Panc1 (cell line): ENCODE results near the gene IDUA. TPM values are rescaled to one million over a fixed set of nuclear protein-coding genes. Genes with fewer than 3 reads are reported as not detected.
A peak's percentile ranks its signal among the peaks of the same experiment; 100 is the strongest.

ENCODE experiments used
- ATAC-seq: fragments of 200-7000 bp; cut with Tn5 transposase; 2 replicates; pipeline ENCODE4 v1.9.1; 2020; ENCODE audit warnings: mild to moderate bottlenecking, moderate library complexity
- BruUV-seq: library from RNA; stranded (reverse); fragments of 400-500 nt; replicated peaks from 2 replicates; lab custom pipeline; 2021; lab: Mats Ljungman, UMichigan
- CTCF ChIA-PET: fragments of 300-600 bp; sonication (Branson Sonifier 250); formaldehyde crosslinking; loops from one replicate; lab custom pipeline; 2022; ENCODE audit warnings: antibody characterized with exemption; lab: Charles Lee
- POLR2A ChIA-PET: fragments of 300-600 bp; sonication (Branson Sonifier 250); formaldehyde crosslinking; loops from one replicate; lab custom pipeline; 2022; ENCODE audit warnings: antibody characterized with exemption; lab: Charles Lee
- DNase-seq: peaks from one replicate; pipeline ENCODE4 v3.0.0-alpha.2; 2010; ENCODE audit warnings: low read depth, low spot score
- H3K27ac ChIP-seq: 2 replicates; pipeline ENCODE4 v1.5.1; 2011; ENCODE audit warnings: mild to moderate bottlenecking, low read length, inconsistent platforms
- H3K27me3 ChIP-seq: fragments of 200-500 bp; sonication (Bioruptor generic); 2 replicates; pipeline ENCODE4 v1.6.0; 2014; ENCODE audit warnings: low read length, inconsistent platforms; ENCODE audit not compliant: control insufficient read depth, insufficient read depth
- H3K36me3 ChIP-seq: fragments of 200-500 bp; sonication (Bioruptor generic); 2 replicates; pipeline ENCODE4 v1.5.1; 2014; ENCODE audit warnings: inconsistent platforms, mild to moderate bottlenecking, low read length, moderate library complexity; ENCODE audit not compliant: control insufficient read depth, insufficient read depth
- H3K4me1 ChIP-seq: 2 replicates; pipeline ENCODE4 v1.5.1; 2011; ENCODE audit warnings: inconsistent platforms, mild to moderate bottlenecking, low read length, moderate library complexity; ENCODE audit not compliant: control insufficient read depth, insufficient read depth
- H3K4me3 ChIP-seq, 2 experiments: 2 replicates each; pipeline ENCODE4 v1.5.1; 2011 to 2012; ENCODE audit warnings: low read depth in 2 of 2, low read length in 2 of 2, mild to moderate bottlenecking in 2 of 2, inconsistent platforms in 1 of 2, moderate library complexity in 1 of 2
- H3K9me3 ChIP-seq: fragments of 200-500 bp; sonication (Bioruptor generic); 2 replicates; pipeline ENCODE4 v1.5.1; 2014; ENCODE audit warnings: low read depth, mild to moderate bottlenecking, inconsistent platforms, low read length, moderate library complexity; ENCODE audit not compliant: control insufficient read depth, insufficient read depth
- CTCF ChIP-seq: fragments of 450-650 bp; IDR thresholded peaks from 2 replicates; pipeline ENCODE4 v1.5.1; 2017; ENCODE audit warnings: mild to moderate bottlenecking
- POLR2AphosphoS5 ChIP-seq: IDR thresholded peaks from 2 replicates; pipeline ENCODE4 v1.6.1; 2012; ENCODE audit warnings: mild to moderate bottlenecking, low read depth, low read length, moderate library complexity
- REST ChIP-seq, 2 experiments: IDR thresholded peaks; 2 replicates each; pipeline ENCODE4 v1.6.1; 2011 to 2012; ENCODE audit warnings: low read depth in 2 of 2, control low read depth in 1 of 2, low read length in 1 of 2, mild to moderate bottlenecking in 1 of 2, moderate library complexity in 1 of 2; ENCODE audit not compliant: insufficient read depth in 1 of 2
- SIN3A ChIP-seq: IDR thresholded peaks from 2 replicates; pipeline ENCODE4 v1.6.1; 2012; ENCODE audit warnings: low read depth, mild to moderate bottlenecking, low read length, moderate library complexity, borderline replicate concordance; ENCODE audit not compliant: insufficient read depth
- TCF7L2 ChIP-seq: IDR thresholded peaks from 2 replicates; pipeline ENCODE4 v1.6.1; 2011; ENCODE audit warnings: mild to moderate bottlenecking, low read depth, low read length, inconsistent platforms
- in situ Hi-C: cut with HindIII; loops from 2 replicates; pipeline ENCODE4 v1.10.0; 2016; ENCODE audit warnings: low sequenced_read_pairs, low pct_unique_long_range_greater_than_20kb
- intact Hi-C: fragments of 100-400 bp; cut with micrococcal nuclease; formaldehyde crosslinking; loops from one replicate; pipeline ENCODE4 v1.10.0; 2022; ENCODE audit not compliant: unreplicated experiment
- total RNA-seq: library from RNA; stranded (reverse); gene quantifications from one replicate; pipeline ENCODE4 v1.2.1, GENCODE V29; 2021; ENCODE audit not compliant: unreplicated experiment

The IDUA gene
- total RNA-seq, 1 experiment from 2014 or later: 30.6 TPM

DNA sequence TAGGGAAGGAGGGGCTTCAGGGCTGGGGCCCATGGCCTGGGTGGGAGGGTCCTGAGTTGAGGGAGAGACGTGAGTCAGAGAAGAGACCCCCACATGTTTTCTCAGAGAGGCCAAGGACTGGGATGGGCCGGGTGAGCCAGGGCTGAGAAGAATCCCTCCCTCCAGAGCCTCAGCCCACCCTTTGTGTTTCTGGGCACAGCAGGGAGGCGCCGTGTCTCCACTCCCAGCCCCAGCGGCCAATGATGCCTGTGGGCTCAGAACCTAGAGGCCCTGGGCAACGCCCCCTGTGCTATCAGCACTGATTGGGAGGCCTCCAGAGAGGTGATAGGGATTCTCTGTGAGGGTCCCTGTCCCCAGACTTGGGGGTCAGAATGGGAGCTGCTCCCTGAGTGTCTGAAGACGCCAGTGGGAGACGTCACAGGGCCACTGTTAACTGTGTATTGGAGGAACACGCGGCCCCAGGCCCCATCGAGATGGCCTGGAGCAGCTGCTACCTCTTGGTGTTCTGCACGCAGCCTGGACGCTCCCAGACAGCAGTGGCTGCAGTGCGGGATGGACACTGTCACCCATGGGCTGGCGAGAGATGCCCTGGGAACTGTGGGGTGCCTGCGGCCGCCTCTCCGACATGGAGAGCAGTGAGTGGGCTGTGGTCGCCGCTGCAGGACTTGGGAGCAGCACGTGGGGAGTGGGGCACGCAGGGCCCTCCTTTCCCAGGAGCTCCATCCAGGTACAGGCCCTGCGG is 33.1 kb downstream of the IDUA start:
- no peaks in the 10 kb centered on the region for H3K9me3 ChIP-seq
- in situ Hi-C loops: no loop called here
- no peak for TF ChIP-seq SIN3A
- no peak for TF ChIP-seq REST (IDR thresholded peaks at IDR 0.05; ENCODE audit: insufficient read depth in 1 of 2, low read depth in 2 of 2, low read length in 1 of 2)
- TF ChIP-seq CTCF: no peak
- no peak for TF ChIP-seq TCF7L2
- TF ChIP-seq POLR2AphosphoS5: no peak
- H3K36me3 ChIP-seq: no peaks in the 10 kb centered on the region
- no peak overlapping the region for H3K27ac ChIP-seq
- H3K27me3 ChIP-seq: no peaks in the 10 kb centered on the region
- no TSS peak for BruUV-seq
- CTCF ChIA-PET: no interaction called here
- no peak overlapping the region for H3K4me3 ChIP-seq
- ATAC-seq: peak; percentile 28; the same call in 1 of the 2 replicates
- intact Hi-C loops: no loop called here
- DNase-seq: no peak
- peaks cover 6% of the 10 kb centered on the region; the same call in 1 of the 2 replicates for H3K4me1 ChIP-seq
- POLR2A ChIA-PET: no interaction called here

DNA sequence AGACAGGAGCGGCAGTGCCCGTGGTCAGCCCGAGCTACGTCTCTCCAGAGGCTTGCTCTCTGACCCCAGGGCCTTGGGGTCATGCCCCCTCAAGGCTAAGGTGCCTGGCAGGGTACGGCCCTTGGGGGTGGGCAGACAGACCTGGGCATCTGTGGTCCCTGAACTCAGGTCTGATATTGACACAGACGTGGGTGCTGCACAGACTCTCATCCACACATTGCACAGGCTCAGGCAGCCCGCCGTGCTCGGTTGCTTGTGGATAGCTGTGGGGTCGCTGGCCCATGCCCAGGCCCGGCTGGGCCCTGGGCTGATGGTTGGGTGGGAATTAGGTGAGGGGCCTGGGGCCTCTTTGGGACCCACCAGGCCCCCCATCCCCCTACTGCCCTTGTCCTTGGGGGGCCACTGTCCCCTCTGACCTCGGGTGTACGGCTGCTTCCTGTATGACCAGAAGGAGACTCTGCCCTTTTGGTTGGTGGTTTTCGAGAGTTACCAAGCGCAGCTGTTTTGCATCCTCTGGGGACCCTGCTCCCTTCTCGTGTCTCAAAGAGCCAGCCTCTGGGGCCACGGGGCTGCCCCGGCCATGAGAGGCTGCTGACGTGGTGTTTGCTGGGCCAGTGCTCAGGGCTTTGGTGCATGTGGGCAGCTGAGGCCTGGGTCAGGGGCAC is 34.7 kb downstream of the IDUA start:
- no TSS peak for BruUV-seq
- H3K27ac ChIP-seq: no peak overlapping the region
- intact Hi-C loops (no loop called here), in situ Hi-C loops (no loop called here)
- no peak overlapping the region for H3K4me3 ChIP-seq
- POLR2A ChIA-PET: no interaction called here
- DNase-seq: no peak
- TF ChIP-seq TCF7L2 (no peak), REST (IDR thresholded peaks at IDR 0.05; ENCODE audit: insufficient read depth in 1 of 2, low read depth in 2 of 2, low read length in 1 of 2) (no peak), SIN3A (no peak), CTCF (no peak), POLR2AphosphoS5 (no peak)
- no peaks in the 10 kb centered on the region for H3K36me3 ChIP-seq
- no peaks in the 10 kb centered on the region for H3K9me3 ChIP-seq
- H3K27me3 ChIP-seq: no peaks in the 10 kb centered on the region
- CTCF ChIA-PET: no interaction called here
- peaks cover 6% of the 10 kb centered on the region; the same call in 1 of the 2 replicates for H3K4me1 ChIP-seq
- ATAC-seq: no peak
